Dedifferentiated amniotic fluid mesenchymal stem cell (primary cell): Measurements from ENCODE around the gene CEP131.

Experiments used
- DNase-seq: peaks from one replicate; pipeline ENCODE4 v3.0.0-alpha.2; 2016; ENCODE audit errors: extremely low spot score

CEP131 gene

DNA sequence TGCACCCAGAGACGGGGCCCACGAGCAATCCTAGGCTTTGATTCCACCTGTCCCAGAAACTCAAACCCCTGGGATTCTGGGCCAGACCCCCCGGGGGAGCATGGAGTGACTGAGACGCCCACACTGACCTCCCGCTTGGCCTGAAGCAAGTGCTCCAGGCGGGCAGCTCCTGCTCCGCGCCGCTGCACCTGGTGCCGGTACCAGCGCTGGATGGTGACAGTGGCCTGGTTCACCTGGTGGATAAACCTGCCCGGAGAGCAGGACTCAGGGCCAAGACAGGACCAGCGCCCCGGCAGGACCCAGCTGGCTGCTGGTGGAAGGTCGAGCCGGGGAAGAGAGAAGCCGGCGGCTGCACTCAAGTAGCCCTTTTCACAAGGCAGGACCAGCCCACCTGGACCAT lies 22.6 kb downstream of the CEP131 start:
- DNase-seq, result no peak

DNA sequence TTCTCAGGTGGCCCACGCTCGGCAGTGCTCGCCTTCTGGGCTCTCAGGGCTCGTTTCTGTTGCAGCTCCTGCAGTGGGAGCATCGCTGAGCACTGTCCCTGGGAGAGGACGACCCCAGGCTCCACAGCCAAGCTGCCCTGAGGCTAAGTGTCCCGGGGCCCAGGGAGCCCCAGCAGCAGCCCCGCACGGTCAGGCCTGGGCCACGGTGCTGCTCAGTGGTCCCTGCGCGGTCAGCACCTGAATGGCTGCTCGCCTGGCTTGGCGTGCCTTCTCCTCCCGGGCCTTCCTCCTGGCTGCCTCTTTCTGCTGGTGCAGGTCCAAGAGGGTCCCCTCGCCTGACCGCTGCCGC lies 23.3 kb downstream of the CEP131 start:
- DNase-seq, result no peak

GRCh38 chr17:81198826-81199481 lies 23.8 kb downstream of the CEP131 start:
- no peak for DNase-seq

GRCh38 chr17:81197831-81198490 lies 24.8 kb downstream of the CEP131 start:
- DNase-seq, result no peak

DNA sequence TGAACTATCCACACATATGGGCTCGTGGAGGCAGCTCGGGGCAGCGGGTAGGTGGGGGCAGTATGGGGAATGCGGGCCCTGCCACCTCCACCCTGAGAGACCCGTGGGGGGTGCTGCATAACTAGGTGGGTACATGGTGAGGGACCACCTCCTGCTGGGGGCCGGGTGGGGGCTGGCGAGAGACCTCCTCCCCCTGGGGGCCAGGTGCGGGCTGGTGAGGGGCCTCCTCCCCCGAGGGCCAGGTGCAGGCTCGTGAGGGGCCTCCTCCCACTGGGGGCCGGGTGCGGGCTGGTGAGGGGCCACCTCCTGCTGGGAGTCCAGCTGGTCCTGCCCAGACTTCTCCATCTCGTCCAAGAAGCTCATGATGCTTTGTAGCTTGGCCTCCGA lies 25.4 kb downstream of the CEP131 start:
- DNase-seq, result no peak

DNA sequence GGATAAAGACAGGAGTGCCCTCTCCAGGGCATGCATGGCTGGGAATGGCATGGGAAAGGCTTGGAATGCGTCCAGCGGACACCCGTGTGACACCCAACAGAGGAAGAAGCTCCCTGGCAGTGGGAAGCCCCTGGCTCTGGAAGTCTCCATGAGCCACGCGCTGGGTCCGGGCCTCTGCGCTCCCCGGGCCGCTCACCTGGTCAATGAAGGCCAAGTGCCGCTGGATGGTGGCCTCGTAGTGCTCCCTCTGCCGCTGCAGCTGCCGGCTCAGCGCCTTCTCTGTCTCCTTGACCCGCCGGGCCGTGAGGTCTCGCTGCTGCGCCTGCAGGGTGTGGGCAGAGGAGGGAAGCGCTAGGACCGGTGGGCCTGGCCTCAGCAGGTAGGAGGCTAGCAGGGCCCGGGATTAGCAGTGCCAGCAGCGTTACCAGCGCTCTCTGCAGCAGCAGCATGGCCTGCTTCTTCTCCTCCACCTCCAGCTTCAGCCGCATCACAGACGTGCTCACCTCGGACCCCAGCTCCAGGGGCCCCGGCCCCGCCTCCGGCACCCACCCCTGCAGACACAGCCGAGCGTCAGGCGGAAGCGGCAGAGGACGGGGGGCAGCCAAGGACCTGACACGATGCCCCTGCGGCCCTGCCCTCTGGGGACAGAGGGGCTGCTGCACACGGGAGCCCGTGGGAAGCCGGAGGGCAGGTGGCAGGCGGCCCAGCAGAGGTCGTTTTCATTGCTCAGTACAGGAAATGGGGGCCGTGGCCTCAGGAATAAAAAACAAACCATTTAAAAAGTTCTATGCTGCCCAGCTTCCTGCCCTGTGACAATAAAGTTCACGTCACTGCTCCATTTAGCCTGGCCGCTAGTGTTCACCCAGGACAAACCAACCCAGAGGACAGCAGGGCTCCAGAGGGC lies 26.0 kb downstream of the CEP131 start:
- DNase-seq, result no peak

- no peak for DNase-seq
These were observed 26.7 kb downstream of the CEP131 start for GRCh38 chr17:81195941-81196495.

- DNase-seq, result no peak
These were observed 27.5 kb downstream of the CEP131 start for GRCh38 chr17:81194941-81195901.

DNA sequence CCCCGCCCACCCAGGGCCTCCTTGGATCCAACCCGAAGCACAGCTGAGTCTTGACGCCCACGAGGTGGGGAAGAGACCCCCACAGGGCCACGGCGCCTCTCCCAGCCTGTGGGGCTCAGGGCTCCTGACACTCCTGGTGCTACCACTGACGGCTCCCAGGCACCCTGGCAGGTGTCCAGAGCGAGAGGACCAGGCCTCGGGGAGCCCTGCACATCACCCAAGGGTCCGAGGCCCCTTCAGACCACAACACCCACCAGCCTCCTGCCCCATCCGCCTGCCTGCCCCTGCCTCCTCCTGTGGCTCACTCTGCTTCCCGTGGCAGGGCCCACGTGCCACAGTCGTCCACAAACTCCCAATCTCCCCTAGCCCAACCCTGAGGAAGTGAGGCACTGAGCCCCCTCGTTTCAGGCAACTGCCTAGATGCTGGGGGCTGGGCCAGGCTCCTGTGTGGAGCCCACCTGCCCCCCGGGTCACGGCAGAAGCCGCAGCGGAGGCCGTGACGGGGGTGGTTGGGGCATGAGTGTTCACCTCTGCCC lies 28.5 kb downstream of the CEP131 start:
- DNase-seq, result no peak

- DNase-seq, result no peak
These were observed 29.1 kb downstream of the CEP131 start for GRCh38 chr17:81193470-81194224.

DNA sequence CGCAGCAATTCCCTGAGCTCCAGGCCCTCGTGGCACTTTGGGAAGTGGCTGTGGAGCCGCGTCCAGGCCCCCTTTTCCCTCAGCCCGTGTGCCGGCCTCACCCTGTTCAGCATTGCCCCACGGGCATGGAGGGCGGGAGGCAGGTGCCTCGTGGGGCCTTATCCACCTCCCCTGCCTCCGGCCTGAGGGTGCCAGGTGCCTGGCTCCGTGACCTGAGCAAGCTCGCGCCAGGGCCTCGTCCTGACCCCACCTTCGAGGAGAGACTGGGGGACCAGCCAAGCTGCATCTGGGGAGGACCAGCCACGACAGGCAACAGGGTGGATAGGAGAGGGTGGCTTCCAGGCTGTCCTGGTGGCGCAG lies 29.7 kb downstream of the CEP131 start:
- no peak for DNase-seq

DNA sequence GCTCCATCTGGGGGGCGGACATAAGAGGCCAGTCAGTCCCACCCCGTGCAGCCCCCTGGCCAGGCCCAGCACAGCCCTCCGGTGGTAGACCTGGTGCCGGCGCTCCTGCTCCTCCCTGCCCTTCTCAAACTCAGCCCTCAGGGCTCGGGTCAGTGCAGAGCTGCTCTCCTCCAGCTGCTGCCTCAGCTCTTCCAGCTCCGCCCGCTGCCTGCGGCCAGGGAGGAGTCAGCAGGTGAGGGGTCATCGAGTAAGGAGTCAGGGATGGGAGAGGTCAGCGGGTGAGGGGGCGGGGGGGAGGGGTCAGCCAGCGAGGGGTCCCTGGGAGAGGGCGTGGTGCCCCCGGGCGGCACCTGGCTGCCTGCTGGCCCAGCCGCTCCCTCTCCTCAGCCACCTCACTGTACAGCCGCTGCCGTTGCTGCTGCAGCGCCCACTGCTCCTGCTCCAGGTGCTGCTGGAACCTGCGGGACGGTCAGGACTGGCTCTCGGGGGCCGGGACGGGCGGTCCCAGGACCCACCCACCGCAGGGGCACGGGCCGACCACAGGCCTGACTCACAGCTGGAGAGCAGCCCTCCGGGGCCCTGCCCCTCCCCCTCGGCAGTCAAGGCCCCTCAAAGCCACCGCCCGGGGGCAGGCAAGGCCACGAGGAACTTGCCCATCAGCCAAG lies 30.2 kb downstream of the CEP131 start:
- no peak for DNase-seq

DNA sequence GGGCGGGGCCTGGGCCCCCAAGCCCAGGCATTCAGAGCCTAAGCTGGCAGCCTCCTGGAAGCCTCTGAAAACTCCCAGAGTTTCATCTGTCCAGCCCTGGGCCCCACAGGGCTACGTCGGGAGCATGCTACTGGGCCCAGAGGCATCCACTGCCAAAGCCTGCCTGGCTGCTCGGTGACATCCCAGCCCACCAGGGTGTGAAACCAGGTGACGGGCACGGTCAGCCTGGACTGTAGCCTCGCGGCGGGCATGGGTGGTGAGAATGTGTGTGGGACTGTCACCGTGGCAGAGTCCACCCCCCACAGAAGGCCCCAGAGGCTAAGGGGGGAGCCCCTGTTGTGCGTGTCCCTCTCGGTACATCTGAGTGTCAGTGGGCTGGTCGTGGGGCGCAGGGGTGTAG lies 31.1 kb downstream of the CEP131 start:
- no peak for DNase-seq

DNA sequence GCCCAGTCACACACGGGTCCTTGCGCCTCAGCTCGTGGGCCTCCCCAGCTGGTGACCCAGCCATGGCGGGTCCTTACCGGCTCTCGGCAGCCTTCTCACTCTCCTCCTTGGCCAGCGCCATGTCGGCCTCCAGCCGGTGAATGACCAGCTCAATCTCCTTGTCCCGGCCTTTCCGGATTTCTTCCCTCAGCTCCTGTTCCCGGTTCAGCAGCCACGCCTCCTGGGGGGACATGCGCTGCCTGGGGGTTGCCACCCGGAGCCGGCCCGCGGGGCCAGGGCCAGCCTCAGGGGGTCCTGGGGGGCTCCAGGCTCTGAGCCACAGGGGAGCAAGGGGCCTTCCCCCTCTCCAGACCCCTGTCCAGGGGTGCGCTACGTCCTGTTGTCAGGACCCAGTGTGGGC lies 31.6 kb downstream of the CEP131 start:
- DNase-seq, result no peak

- DNase-seq, result no peak
These were observed 32.2 kb downstream of the CEP131 start for GRCh38 chr17:81190591-81190990.

GRCh38 chr17:81189670-81190530 lies 32.9 kb downstream of the CEP131 start:
- DNase-seq, result no peak

GRCh38 chr17:81189016-81189415 lies 33.7 kb downstream of the CEP131 start:
- DNase-seq, result no peak

DNA sequence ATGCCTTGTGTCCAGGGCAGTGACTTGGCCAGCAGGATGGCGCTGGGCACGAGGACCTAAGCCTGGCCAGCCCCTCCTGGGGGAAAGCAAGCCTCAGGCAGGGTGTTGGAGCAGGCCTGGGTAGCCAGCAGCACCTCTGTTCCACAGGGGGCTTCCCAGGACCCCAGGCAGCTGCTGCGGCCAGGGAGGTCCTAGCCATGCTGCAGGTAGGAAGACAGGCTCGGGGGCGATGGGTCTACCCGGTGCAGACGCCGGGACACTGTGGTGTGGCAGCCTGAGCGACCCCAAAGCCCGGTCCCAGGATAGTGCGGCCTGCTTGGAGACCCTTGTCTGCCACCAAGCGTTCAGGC lies 34.3 kb downstream of the CEP131 start:
- DNase-seq, result no peak
